Measurements from ENCODE around the gene TNIK.

The TNIK gene

GRCh38 chr3:171044835-171045793, 415.1 kb downstream of the TNIK start:
- DNase-seq (ENCODE audit: low read depth in 2 of 2) = no peak

- DNase-seq (ENCODE audit: low read depth in 2 of 2) = no peak
Measured at GRCh38 chr3:171044384-171044783, 415.8 kb downstream of the TNIK start.

- DNase-seq (ENCODE audit: low read depth in 2 of 2) = no peak
Measured at GRCh38 chr3:171039674-171040073, 420.5 kb downstream of the TNIK start.

GRCh38 chr3:171038342-171038741, 421.9 kb downstream of the TNIK start:
- DNase-seq (ENCODE audit: low read depth in 2 of 2) = no peak

GRCh38 chr3:171028779-171029232, 431.4 kb downstream of the TNIK start:
- DNase-seq (ENCODE audit: low read depth in 2 of 2) = no peak

- peak; percentile 31 to 53 for DNase-seq (ENCODE audit: low read depth in 2 of 2)
Measured at GRCh38 chr3:171028025-171028778, 432.0 kb downstream of the TNIK start.

GRCh38 chr3:171026597-171027293, 433.5 kb downstream of the TNIK start, which contains the start of gene SLC2A2:
Gene SLC2A2 (minus strand): TSS chr3:171026720. CDS start chr3:171026670, 50 bp downstream.
- no peak for DNase-seq (ENCODE audit: low read depth in 2 of 2)

- no peak for DNase-seq (ENCODE audit: low read depth in 2 of 2)
Measured at GRCh38 chr3:171023566-171023965, 436.6 kb downstream of the TNIK start.

GRCh38 chr3:171021377-171021776, 438.8 kb downstream of the TNIK start:
- no peak for DNase-seq (ENCODE audit: low read depth in 2 of 2)

- DNase-seq (ENCODE audit: low read depth in 2 of 2) = no peak
Measured at GRCh38 chr3:171018156-171018935, 441.9 kb downstream of the TNIK start.

GRCh38 chr3:171013822-171014748, 446.1 kb downstream of the TNIK start:
- no peak for DNase-seq (ENCODE audit: low read depth in 2 of 2)

- no peak for DNase-seq (ENCODE audit: low read depth in 2 of 2)
Measured at GRCh38 chr3:171011873-171012336, 448.3 kb downstream of the TNIK start.
